PC-3 (cell line): ENCODE measurements around the gene CXCL11. TPM values are rescaled to one million over a fixed set of nuclear protein-coding genes. Genes with fewer than 3 reads are reported as not detected.
"Not testable (repeated sequence)": the region's sequence is repeated elsewhere in the genome, so short reads cannot be mapped to it uniquely, and the experiment has no call there.

Experiments
- ATAC-seq: fragments of 200-7000 bp; cut with Tn5 transposase; 2 replicates; pipeline ENCODE4 v1.9.1; 2020; ENCODE audit warnings: mild to moderate bottlenecking, moderate library complexity
- BruUV-seq: library from RNA; stranded (reverse); fragments of 400-500 nt; replicated peaks from 2 replicates; lab custom pipeline; 2021; lab: Mats Ljungman, UMichigan
- CTCF ChIA-PET: fragments of 300-600 bp; sonication (Branson Sonifier 250); formaldehyde crosslinking; loops from one replicate; lab custom pipeline; 2022; ENCODE audit warnings: antibody characterized with exemption; lab: Charles Lee
- POLR2A ChIA-PET: fragments of 300-600 bp; sonication (Branson Sonifier 250); formaldehyde crosslinking; loops from one replicate; lab custom pipeline; 2022; ENCODE audit warnings: antibody characterized with exemption; ENCODE audit not compliant: unreplicated experiment; lab: Charles Lee
- DNase-seq: peaks from one replicate; pipeline ENCODE4 v3.0.0-alpha.2; 2015
- H2AFZ ChIP-seq: fragments of 300-600 bp; sonication (generic); 2 replicates; pipeline ENCODE4 v1.6.0; 2016; ENCODE audit warnings: antibody characterized with exemption, low read length
- H3F3A ChIP-seq: fragments of 300-600 bp; sonication (generic); one replicate; pipeline ENCODE4 v1.6.0; 2017; ENCODE audit warnings: antibody characterized with exemption, low read length, control low read depth, mild to moderate bottlenecking; ENCODE audit not compliant: unreplicated experiment
- H3K27ac ChIP-seq: fragments of 300-600 bp; sonication (generic); 2 replicates; pipeline ENCODE4 v1.5.1; 2016; ENCODE audit warnings: mild to moderate bottlenecking, low read length
- H3K27me3 ChIP-seq: fragments of 300-600 bp; sonication (generic); 2 replicates; pipeline ENCODE4 v1.6.1; 2016; ENCODE audit warnings: low read length, mixed read lengths
- H3K36me3 ChIP-seq: fragments of 300-600 bp; sonication (generic); 2 replicates; pipeline ENCODE4 v1.6.1; 2016; ENCODE audit warnings: low read depth, mixed run types, low read length, mixed read lengths
- H3K4me1 ChIP-seq: fragments of 300-600 bp; sonication (generic); 2 replicates; pipeline ENCODE4 v1.5.1; 2016; ENCODE audit warnings: low read length; ENCODE audit not compliant: insufficient read depth
- H3K4me2 ChIP-seq: fragments of 300-600 bp; sonication (generic); 2 replicates; pipeline ENCODE4 v1.6.0; 2016; ENCODE audit warnings: low read length
- H3K4me3 ChIP-seq: fragments of 300-600 bp; sonication (generic); 2 replicates; pipeline ENCODE4 v1.5.1; 2016; ENCODE audit warnings: mild to moderate bottlenecking, low read length, mixed read lengths
- H3K79me2 ChIP-seq: fragments of 300-600 bp; sonication (generic); 2 replicates; pipeline ENCODE4 v1.6.1; 2017; ENCODE audit warnings: low read length, mixed read lengths
- H3K9ac ChIP-seq: fragments of 300-600 bp; sonication (generic); 2 replicates; pipeline ENCODE4 v1.6.0; 2016; ENCODE audit warnings: mild to moderate bottlenecking, low read length
- H3K9me2 ChIP-seq: fragments of 300-600 bp; sonication (generic); replicated peaks from 2 replicates; pipeline ENCODE4 v1.6.1; 2016; ENCODE audit warnings: mixed run types, low read length, mixed read lengths
- H3K9me3 ChIP-seq: fragments of 300-600 bp; sonication (generic); 2 replicates; pipeline ENCODE4 v1.6.1; 2016; ENCODE audit warnings: low read length, mixed read lengths
- H4K20me1 ChIP-seq: fragments of 300-600 bp; sonication (generic); 2 replicates; pipeline ENCODE4 v1.6.1; 2016; ENCODE audit warnings: low read length, mixed read lengths
- CTCF ChIP-seq: fragments of 300-600 bp; sonication (generic); conservative IDR thresholded peaks from 2 replicates; pipeline ENCODE4 v1.5.1; 2017; ENCODE audit warnings: antibody characterized with exemption, low read depth, mild to moderate bottlenecking, low read length
- EZH2 ChIP-seq: fragments of 300-600 bp; sonication (generic); IDR thresholded peaks from one replicate; pipeline ENCODE4 v1.6.1; 2017; ENCODE audit warnings: antibody characterized with exemption, mild to moderate bottlenecking, low read length; ENCODE audit not compliant: unreplicated experiment
- EZH2phosphoT487 ChIP-seq: fragments of 300-600 bp; sonication (generic); IDR thresholded peaks from 2 replicates; pipeline ENCODE4 v1.6.1; 2018; ENCODE audit warnings: mild to moderate bottlenecking, antibody characterized with exemption, low read length, borderline replicate concordance
- intact Hi-C: fragments of 100-400 bp; cut with micrococcal nuclease; formaldehyde crosslinking; loops from 2 replicates; pipeline ENCODE4 v1.9.0; 2023
- total RNA-seq: library from RNA; depleted of rRNA; stranded (reverse); fragments of >200 nt; gene quantifications from 2 replicates; pipeline ENCODE4 v1.2.3, GENCODE V29; 2014

The CXCL11 gene
- total RNA-seq, 1 experiment from 2014 or later = not detected

- no peak overlapping the region for H2AFZ ChIP-seq
These were observed 17.9 kb upstream of the CXCL11 start for GRCh38 chr4:76053730-76054129.

DNA sequence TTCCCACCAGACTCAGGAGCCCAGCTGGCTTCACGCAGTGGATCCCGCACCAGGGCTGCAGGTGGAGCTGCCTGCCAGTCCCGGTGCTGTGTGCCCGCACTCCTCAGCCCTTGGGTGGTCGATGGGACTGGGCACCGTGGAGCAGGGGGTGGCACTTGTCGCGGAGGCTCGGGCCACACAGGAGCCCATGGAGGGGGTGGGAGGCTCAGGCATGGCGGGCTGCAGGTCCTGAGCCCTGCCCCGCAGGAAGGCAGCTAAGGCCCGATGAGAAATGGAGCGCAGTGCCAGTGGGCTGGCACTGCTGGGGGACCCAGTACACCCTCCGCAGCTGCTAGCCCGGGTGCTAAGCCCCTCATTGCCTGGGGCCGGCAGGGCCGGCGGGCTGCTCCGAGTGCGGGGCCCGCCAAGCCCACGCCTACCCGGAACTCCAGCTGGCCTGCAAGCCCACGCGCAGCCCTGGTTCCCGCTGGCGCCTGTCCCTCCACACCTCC, 14.7 kb upstream of the CXCL11 start:
- H3K79me2 ChIP-seq, H3K9me2 ChIP-seq, H3K27me3 ChIP-seq, intact Hi-C loops, H3K4me1 ChIP-seq, H3K4me2 ChIP-seq, H3K9ac ChIP-seq, POLR2A ChIA-PET, H3K36me3 ChIP-seq, DNase-seq, CTCF ChIA-PET, H3K27ac ChIP-seq, H3K9me3 ChIP-seq, H3F3A ChIP-seq, H2AFZ ChIP-seq, H3K4me3 ChIP-seq, ATAC-seq, BruUV-seq, H4K20me1 ChIP-seq: not testable (repeated sequence)

More at GRCh38 chr4:76053730-76054129, 17.9 kb upstream of the CXCL11 start:
- Histone ChIP-seq H3K9me3 (no peaks in the 10 kb centered on the region), H3K79me2 (no peaks in the 10 kb centered on the region), H3K4me2 (no peak overlapping the region), H4K20me1 (no peaks in the 10 kb centered on the region), H3K27me3 (0 out of 2 replicates have a peak, but pooled peaks cover 4% of the 10 kb centered on the region), H3K4me3 (no peak overlapping the region), H3K4me1 (peaks cover 3% of the 10 kb centered on the region; the same call in 1 of the 2 replicates), H3K9me2 (no peaks in the 10 kb centered on the region), H3F3A (no peaks in the 10 kb centered on the region), H3K9ac (no peak overlapping the region), H3K27ac (no peak overlapping the region), H3K36me3 (no peaks in the 10 kb centered on the region)
- no TSS peak for BruUV-seq
- TF ChIP-seq CTCF = no peak
- TF ChIP-seq EZH2 = no peak
- TF ChIP-seq EZH2phosphoT487 = no peak
- ChIA-PET CTCF (no interaction called here), POLR2A (interaction anchor here (0.6 kb wide), 1 partner anchor 190 kb away, joined by 3 read pairs; no protein-coding TSS in a partner anchor)
- intact Hi-C loops = no loop called here
- DNase-seq (no peak), ATAC-seq (no peak)

DNA sequence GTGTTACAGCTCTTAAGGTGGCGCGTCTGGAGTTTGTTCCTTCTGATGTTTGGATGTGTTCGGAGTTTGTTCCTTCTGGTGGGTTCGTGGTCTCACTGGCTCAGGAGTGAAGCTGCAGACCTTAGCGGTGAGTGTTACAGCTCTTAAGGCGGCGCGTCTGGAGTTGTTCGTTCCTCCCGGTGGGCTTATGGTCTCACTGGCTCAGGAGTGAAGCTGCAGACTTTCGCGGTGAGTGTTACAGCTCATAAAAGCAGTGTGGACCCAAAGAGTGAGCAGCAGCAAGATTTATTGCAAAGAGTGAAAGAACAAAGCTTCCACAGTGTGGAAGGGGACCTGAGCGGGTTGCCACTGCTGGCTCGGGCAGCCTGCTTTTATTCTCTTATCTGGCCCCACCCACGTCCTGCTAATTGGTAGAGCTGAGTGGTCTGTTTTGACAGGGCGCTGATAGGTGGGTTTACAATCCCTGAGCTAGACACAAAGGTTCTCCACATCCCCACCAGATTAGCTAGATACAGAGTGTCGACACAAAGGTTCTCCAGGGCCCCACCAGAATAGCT, 14.1 kb upstream of the CXCL11 start:
- H4K20me1 ChIP-seq, POLR2A ChIA-PET, H3K4me3 ChIP-seq, H3K4me2 ChIP-seq, H3K36me3 ChIP-seq, H3K79me2 ChIP-seq, H2AFZ ChIP-seq, H3K27me3 ChIP-seq, H3K9me2 ChIP-seq, H3K9ac ChIP-seq, intact Hi-C loops, ATAC-seq, BruUV-seq, H3K4me1 ChIP-seq, H3K9me3 ChIP-seq, H3F3A ChIP-seq, H3K27ac ChIP-seq, DNase-seq, CTCF ChIA-PET: not testable (repeated sequence)

GRCh38 chr4:76044686-76045085, 8.8 kb upstream of the CXCL11 start:
- DNase-seq, ATAC-seq, H3K36me3 ChIP-seq, H2AFZ ChIP-seq, H3K9me3 ChIP-seq, H3K79me2 ChIP-seq, H3K27me3 ChIP-seq, CTCF ChIA-PET, BruUV-seq, H4K20me1 ChIP-seq, intact Hi-C loops, H3K4me3 ChIP-seq, H3K9me2 ChIP-seq, H3K4me1 ChIP-seq, H3K9ac ChIP-seq, H3K4me2 ChIP-seq, POLR2A ChIA-PET, H3K27ac ChIP-seq, H3F3A ChIP-seq: not testable (repeated sequence)

GRCh38 chr4:76043306-76043705, 7.4 kb upstream of the CXCL11 start:
- H3F3A ChIP-seq, H2AFZ ChIP-seq, H3K9me3 ChIP-seq, H3K79me2 ChIP-seq, H3K27me3 ChIP-seq, H3K4me1 ChIP-seq, H3K9ac ChIP-seq, CTCF ChIA-PET, H3K4me3 ChIP-seq, DNase-seq, H3K27ac ChIP-seq, H3K9me2 ChIP-seq, H3K36me3 ChIP-seq, BruUV-seq, H3K4me2 ChIP-seq, H4K20me1 ChIP-seq, ATAC-seq, POLR2A ChIA-PET, intact Hi-C loops: not testable (repeated sequence)
